NCI-H2227 treated with DMSO at 0.1 percent for 48 hours (cell line): ENCODE measurements around the gene STUM.
"Not testable (repeated sequence)": the region's sequence is repeated elsewhere in the genome, so short reads cannot be mapped to it uniquely, and the experiment has no call there.

Source experiments
- DNase-seq: peaks from one replicate; lab custom pipeline; 2025; lab: John Stamatoyannopoulos, UW

The STUM gene

DNA sequence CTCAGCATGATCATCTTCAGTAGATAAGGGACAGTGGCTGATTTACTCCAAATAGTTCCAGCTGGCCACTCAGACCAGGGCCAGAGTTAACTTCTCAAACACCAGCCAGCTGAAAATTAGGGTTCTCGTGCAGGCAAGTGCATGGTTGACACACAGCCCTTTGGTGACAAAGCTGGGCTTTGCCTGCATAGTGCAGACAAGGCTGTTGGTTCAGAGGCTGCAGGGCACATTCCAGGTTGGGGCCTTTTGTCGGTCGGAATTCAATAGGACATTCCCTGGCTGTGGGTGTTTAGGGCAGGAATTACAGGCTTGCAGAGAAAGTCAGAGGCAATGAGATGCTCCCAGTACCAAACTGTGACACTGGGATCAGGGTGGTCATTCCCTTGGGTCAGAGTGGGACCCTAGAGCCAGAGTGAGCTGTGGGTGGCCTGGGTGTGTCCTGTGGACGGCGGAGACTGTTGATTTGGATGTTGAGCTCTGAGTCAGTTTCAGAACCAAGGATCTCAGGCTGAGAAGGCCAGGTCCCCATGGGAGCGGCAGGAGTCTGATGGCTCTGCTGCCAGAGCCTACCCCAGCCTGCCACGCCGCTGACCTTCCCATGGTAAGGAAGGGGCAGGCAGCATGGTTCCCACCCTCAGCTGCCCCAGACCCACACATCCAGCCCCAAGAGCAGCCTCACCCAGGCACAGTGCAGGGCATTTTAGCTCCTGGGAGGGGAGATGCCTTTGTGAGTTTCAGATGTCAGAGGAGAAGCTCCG, 56.2 kb downstream of the STUM start:
- DNase-seq = no peak

GRCh38 chr1:226605318-226605950, 56.9 kb downstream of the STUM start:
- no peak for DNase-seq

GRCh38 chr1:226606311-226607267, 58.0 kb downstream of the STUM start:
- no peak for DNase-seq

DNA sequence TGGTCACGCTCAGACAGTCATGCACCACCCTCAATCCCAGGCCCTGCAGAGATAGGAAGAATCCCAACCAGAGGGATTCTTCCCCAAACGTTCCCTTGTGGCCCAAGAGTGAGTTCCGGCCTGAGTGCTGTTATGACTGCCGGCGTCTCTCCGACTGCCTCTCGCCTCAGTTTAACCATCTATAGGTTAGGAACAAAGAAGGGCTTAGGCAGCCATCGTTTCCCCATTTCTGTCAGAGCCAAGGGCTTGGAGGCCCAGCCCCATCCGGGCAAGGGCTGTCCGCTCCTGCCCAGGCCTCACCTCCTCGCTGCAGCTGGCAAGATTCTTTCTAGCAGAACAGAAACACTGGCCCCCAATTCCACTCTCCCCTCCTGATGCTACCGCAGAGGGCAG, 58.7 kb downstream of the STUM start:
- DNase-seq = no peak

- no peak for DNase-seq
Observed at GRCh38 chr1:226607821-226608220, 59.3 kb downstream of the STUM start.

DNA sequence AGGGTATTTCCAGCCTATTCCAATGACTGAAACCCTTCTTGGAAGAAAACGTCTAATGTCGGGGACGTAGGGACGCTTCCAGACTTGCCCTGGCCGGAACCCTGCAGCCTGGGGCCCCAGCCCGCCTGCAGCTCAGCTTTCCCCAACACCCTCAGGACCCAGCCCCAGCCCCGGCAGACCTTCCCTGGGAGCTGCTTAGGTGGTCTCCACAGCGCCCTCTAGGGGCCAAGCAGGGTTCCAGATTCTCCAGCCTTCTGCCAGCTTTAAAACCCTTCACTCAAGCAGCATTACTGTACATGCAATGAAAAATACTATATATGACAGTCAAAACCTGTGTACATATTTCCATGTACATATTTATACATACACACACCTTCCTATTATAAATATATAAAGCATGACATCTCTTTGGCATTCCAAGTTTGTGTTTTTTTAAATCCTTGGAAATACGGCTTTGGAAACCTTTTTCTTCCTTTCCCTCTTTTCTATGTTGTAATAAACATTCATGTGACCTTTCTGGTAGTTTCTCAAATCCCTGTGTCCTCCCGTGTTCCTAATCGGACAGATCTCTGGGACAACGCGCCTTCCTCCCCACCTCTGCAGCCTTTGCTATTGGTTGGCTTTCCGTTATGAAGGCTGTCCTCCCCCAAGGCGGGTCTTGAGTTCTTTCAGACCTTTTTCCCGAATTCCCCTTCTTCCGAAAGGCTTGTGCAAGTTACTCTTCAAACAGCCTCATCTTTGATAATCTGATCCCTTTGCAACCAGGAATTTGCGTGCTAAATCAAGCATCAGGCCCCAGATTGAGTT, 60.3 kb downstream of the STUM start:
- peak; percentile 35 for DNase-seq

GRCh38 chr1:226609836-226610455, 61.4 kb downstream of the STUM start:
- no peak for DNase-seq

GRCh38 chr1:226610671-226611070, 62.1 kb downstream of the STUM start:
- no peak for DNase-seq

DNA sequence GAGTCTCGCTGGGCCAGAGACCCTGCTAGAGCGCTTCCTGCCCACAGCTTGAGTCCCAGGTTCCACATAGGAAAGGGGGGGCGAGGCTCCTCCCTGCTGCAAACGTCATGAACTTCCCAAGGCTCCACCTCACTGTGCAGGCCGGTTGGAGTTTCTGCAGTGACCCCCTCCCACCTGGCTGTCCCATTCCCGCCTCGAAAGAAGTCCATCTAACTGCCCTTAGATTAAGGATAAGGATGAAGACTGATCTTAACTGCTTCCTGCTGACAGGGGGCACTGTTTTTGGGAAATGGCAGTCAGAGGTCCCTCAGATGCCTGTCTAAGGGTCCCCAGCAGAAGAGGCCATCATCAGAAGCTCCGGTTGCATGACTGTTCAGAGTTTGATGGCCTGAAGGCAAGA, 62.7 kb downstream of the STUM start:
- DNase-seq = no peak

DNA sequence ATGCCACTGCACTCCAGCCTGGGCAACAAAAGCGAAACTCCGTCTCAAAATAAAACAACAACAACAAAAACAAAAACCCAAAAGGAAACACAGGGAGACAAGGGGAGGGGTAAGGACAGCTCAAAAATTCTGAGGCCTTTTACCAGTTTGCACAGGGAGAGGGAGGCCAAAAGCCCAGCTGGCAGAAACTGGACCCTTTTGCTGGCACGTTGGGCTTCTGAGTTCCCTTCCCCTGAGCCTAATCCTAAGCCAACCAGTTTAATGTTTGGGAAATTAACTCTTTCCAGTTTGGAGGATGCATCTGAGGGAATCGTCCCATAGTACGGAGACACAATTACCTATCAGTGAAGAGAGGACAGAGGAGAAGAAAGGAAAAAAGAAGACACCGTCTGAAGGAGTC, 63.4 kb downstream of the STUM start:
- not testable (repeated sequence) for DNase-seq

- DNase-seq = no peak
Observed at GRCh38 chr1:226615876-226616275, 67.3 kb downstream of the STUM start.

- no peak for DNase-seq
Observed at GRCh38 chr1:226616636-226617035, 68.1 kb downstream of the STUM start.

DNA sequence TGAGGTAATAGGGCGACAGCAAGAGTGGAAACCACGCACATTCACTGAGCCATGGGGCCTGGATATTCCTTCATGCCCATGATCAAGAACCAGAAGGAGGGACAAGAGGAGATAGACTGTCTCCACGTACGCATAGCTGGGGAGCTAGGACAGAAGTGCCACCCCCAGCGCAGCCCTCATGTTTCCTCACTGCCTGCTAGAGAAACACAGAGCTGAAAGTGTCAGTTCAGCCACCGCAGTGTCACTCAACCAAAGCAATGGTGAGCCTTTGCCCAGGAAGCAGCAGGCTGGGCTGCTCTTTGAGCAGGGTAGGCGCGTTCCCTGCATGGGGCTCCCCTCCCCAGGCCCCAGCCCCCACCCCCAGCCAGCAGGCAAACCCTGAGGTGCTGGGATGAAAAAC, 68.5 kb downstream of the STUM start:
- no peak for DNase-seq

- not testable (repeated sequence) for DNase-seq
Observed at GRCh38 chr1:226617719-226618118, 69.2 kb downstream of the STUM start.

GRCh38 chr1:226618380-226618779, 69.8 kb downstream of the STUM start:
- no peak for DNase-seq

GRCh38 chr1:226619031-226619430, 70.5 kb downstream of the STUM start:
- no peak for DNase-seq

DNA sequence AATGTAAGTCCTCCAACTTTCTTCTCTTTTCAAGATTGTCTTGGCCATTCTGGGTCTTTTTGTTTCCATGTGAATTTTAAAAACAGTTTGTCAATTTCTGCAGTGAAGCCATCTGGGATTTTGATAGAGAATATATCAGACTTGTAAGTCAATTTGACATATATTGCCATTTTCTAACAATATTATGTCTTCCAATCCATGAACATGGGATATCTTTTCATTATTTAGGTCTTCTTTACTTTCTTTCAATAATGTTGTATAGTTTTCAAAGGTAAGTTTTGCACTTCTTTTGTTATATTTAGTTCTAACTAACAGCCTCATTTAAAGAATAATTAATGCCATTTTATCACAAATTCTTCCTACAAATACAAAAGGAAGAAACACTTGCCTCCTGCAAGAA, 73.4 kb downstream of the STUM start:
- DNase-seq = no peak

DNA sequence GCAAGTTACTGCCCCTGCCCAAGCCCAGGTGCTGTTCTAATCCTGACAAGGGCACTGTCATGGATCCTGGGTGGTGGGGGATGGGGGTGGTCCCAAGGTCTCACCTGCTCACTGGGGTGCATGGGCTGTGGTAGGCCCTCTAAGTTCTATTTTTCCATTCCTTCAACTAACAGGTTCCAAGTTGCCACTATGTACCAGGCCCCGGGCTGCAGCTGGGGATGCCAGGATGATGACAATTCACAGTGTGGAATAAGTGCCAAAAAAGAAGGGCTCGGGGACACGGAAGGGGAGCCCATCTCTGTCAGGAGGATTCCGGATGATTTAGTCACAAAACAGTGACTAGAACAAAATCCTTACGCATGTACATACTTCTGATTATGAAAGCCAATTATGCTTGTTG, 76.0 kb downstream of the STUM start:
- DNase-seq = no peak

- DNase-seq = no peak
Observed at GRCh38 chr1:226625326-226625725, 76.8 kb downstream of the STUM start.

GRCh38 chr1:226625832-226626576, 77.4 kb downstream of the STUM start:
- no peak for DNase-seq

DNA sequence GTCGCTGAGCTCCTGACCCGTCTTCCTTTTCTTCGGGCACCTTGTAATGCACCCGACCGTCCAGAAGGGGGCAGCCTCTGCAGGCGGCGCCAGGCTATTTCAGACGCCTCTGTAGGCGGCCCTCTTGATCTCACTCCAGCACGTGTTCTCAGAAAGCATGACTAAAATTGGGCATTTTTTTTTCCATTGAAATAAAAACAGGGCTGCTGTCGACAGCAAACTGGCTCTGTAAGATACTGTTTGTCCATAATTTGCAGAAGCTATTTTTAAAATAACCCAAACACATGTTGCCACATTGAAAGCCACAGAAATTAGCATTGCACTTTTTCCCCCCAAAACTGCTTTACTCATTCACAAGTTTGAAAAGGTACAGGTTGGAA, 78.0 kb downstream of the STUM start:
- no peak for DNase-seq
